Measurements from ENCODE around the gene DVL1.

GRCh38 chr1:1308756-1309250 lies 40.4 kb downstream of the DVL1 start:
- TF ChIP-seq CTCF (IDR thresholded peaks at IDR 0.05) (no peak), POLR2AphosphoS5 (IDR thresholded peaks at IDR 0.05) (no peak)
